HK-2 (cell line): ENCODE results near the gene RNF133.

Source experiments
- DNase-seq: peaks from one replicate; pipeline ENCODE4 v3.0.0-alpha.2; 2018; ENCODE audit not compliant: unreplicated experiment

Gene RNF133

DNA sequence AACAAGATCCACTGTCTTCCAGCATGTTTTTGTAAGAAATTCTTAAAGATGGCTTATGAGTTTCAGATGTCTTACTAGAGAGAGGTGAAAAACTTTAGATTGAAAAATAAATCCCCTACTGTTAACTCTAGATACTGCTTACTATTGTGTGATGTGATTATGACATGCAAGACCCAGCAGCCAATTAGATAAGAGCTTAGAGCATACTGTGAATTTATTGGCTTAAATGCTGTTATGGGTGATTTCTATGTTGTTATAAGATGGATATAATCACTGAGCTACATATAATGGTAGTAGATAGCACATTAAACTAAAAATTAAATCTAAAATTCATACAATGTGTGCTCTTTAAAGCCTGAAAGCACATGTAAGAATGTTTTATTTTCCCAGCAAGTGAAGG lies at the start of gene RNF133:
Gene RNF133, minus strand, starts transcription at position 101 of the 400 bp plus-strand sequence. CDS start 199 bp downstream, outside the sequence.
- no peak for DNase-seq

- DNase-seq: no peak
These were observed 49.3 kb upstream of the RNF133 start for GRCh38 chr7:122748195-122748594.

DNA sequence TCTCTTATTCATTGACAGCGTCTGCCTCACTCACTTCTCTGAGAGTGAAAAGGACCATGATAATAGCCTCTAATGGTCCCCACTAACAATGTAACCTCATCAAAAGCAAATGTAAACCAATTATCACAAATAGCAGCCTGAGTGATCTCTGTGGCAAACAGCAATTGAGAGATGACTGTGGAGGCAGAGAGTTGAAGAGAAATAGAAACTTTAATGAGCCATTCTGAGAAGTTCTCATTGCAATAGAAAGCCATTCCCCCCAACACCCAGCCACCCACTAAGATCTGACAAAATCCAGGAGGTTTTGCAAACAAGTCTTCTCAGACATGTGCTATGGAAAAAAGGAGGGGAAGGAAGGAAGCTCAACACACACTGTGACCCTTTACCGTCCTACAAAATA lies 48.0 kb upstream of the RNF133 start:
- DNase-seq: no peak

DNA sequence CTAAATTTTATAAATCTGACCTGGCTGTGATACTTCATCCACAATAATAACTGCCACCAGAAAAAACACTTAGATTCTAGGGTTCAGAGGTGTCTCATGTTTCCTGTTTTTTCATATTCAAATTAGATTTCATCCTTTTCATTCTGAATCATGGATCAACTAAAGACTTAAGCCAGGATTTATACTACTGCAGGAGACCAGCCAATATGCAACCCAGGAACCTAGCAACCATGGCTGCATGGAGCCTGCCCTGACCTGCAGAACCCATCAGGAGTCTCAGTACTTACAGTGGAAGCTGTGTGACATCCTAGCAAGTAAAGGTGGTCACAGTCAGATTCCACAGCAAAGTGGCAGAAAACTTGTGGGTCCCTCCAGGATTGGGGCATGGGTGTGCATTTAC lies 44.3 kb upstream of the RNF133 start:
- DNase-seq: no peak

DNA sequence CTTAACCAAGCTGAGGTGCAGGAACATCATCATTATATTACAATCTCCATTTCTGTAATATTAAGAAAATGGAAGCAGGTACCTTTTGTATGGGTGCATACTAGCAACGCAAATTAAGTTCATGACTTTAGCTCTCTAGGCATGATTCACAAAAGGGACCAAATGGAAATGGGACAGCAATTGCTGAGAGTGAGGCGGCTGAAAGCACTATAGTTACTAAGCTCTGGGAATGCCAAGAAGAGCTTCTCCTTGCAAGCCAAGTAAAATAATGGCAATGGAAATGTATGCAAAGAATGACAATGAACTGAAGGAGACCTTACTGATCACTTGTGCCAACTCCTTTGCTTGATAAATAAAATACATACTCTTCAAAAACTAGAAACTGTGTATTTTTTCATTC lies 40.0 kb upstream of the RNF133 start:
- no peak for DNase-seq

DNA sequence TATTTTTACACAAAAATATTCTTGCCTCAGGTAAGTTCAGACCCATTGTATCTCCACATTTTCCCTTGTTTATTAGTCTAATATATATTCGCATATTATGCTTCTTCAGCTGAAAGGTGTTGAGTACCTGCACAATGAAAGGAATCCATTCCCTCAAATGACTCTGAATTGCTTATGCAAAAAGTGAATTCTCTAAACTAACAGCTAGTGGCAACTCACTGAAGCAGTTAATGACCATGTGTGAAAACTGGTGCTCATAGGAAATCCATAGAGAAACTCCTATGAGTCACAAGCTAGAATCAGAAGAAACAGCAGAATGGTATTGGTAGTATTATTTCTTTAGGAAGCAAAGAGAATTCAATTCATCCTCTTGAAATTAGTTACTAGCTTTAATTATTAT lies 37.3 kb upstream of the RNF133 start:
- DNase-seq: no peak

GRCh38 chr7:122727759-122728158 lies 28.8 kb upstream of the RNF133 start:
- no peak for DNase-seq

DNA sequence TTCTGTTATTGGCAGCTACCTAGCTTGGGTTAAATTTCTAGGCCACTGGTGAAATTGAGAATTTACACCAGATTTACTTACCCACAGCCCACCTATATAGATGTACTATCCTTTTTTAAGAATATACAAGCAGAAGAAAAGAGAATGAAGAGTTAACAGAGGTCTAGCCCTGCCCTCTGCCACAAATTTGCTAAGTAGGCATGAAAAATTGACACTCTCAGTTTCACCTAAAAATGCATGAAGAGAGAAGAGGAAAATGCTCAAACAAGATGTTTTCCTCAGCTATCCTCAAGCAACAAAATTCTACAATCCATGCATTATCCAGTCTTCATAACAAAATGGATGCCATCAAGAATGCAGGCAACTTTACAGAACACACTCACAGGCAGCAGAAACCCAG lies 28.4 kb upstream of the RNF133 start:
- no peak for DNase-seq

DNA sequence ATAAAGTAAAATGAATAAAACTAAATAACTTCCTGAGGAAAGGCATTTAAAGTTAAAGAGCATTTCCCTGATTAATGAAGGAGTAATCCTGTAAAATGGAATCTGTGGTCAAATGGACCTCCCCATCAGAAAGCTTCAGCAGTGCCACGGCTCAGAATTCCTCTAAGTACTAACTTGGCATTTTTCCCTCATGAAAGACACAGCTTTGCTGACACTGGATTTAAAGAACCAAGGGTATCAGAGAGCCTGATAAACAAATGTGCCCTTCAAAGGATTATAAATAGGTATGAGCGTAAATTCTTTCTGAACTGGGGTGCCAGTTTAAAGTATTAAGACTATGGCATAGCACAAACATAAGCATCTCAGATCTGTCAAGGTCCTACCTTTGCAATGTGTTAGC lies 28.0 kb upstream of the RNF133 start:
- no peak for DNase-seq

- DNase-seq: no peak
These were observed 25.4 kb upstream of the RNF133 start for GRCh38 chr7:122724366-122724765.

DNA sequence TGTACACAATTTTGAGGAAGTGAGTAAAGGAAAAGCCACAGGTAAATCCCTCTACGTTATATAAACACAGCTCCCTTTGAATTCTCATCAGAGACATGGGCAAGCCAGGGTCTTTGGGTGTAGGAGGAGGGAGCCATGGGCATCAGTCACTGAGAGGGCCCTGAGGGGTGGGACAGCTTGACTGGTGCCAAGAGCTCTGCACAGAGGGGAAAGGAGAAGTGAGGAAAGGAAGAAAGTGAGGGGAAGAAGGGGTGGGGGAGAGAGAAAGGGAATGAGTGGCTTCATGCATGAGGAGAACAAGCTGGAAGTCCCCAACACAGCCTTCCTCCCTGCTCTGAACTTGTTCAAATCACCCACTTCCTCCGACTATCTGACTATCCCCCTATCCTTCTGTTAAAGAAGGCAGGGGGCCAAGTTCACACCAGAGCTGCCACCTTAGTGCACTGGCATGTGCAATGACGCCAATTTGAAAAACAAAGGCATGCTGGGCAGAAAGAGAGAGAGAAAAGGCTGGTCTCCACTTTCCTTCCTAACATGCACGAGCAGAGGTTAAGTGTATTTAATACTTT lies 20.2 kb upstream of the RNF133 start:
- no peak for DNase-seq

DNA sequence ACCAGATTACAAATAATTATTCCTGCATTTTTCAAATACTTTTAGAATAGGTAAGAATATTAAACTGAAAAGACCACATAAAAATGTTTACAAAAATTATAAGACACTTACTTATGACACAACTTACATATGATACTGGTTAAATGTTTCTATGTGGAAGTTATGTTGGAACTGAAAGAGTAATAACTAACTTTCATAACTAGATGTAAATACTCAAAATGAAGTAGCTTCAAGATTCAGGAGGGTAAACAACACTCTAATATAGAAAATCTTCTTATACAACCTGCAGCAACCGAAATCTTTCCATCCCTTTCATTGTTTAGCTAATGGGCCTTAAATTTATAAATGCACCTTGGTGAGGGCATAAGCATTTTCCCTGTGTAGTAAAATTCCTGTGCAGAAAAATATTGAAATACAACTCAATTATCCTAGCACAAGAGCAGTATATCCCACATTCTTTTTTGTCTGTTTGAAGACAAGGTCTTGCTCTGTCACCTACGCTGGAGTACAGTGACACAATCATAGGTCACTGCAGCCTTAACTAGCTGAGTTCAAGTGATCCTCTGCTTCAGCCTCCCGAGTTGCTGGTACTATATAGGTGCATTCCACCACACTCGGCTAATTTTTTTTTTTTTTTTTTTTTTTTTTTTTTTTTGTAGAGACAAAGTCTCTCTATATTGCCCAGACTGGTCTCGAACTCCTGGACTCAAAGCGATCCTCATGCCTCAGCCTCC lies 18.6 kb upstream of the RNF133 start:
- DNase-seq: no peak

- no peak for DNase-seq
These were observed 16.3 kb upstream of the RNF133 start for GRCh38 chr7:122715183-122715582.

DNA sequence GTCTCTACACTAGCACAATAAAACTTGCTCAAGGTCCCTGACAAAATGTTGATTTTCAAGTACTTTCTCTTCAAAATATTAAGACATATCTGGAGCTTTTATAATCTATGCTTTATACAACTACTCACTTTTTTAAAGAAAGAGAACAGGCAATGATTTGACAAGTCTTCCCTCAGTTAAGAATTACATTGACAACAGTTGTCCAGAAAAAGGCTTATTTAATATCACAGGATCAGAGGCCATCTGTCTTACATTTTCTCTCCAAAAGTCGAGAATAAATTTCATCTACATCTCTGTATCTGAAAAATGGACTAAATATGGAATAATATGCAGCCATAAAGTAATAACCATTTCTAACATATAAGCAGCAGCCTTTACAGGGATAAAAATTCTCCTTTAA lies 12.0 kb upstream of the RNF133 start:
- no peak for DNase-seq

DNA sequence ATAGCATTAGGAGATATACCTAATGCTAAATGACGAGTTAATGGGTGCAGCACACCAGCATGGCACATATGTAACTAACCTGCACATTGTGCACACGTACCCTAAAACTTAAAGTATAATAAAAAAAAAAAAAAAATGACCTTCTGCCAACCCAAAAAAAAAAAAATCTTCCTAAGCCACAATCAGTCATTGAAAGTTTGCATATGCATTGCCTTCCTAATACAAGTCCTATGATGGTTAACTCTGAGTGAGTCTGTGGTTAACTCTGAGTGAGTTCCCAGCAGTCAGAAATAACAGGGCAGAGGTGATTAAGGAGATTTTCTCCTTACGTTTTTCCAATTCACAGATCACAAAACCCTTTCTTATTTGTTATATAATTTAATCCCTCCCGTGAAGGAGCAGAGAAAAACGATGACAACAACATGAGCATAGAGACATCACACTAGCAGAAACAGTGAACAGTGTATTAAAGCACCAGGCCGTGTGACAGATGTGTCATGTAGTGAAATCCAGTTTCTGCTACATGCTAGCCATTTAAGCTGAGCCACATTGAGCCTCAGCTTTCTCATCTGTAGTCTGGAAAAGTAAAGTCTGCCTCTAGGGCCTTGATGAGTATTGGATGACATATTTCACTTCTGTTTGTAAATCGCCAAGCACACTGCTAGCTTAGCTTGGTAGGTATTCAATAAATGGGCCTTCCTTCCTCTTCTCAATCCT lies 11.2 kb upstream of the RNF133 start:
- DNase-seq: no peak

DNA sequence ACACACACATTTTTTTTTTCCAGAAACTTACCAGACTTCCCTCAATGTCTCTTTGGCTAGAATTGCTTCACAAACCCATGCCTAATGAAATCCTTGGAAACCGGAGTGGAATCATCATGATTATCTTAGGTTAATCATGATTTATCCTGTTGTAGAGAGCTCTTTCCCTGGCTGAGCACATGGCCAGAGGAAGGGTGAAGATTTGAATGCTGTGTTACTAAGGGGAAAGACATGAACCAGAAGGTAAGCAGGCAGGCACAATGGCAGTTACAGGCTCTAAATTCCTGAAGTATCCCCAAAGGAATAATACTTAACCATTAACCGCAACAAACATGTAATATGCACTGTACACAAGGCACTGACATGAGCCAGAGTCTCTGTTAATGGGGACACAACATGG lies 7.9 kb upstream of the RNF133 start:
- no peak for DNase-seq

- no peak for DNase-seq
These were observed 4.1 kb upstream of the RNF133 start, which contains the start of gene RNF148 for GRCh38 chr7:122702872-122703510. Gene RNF148, minus strand, starts transcription at chr7:122702922. Its CDS starts 172 bp downstream, at chr7:122702750.

DNA sequence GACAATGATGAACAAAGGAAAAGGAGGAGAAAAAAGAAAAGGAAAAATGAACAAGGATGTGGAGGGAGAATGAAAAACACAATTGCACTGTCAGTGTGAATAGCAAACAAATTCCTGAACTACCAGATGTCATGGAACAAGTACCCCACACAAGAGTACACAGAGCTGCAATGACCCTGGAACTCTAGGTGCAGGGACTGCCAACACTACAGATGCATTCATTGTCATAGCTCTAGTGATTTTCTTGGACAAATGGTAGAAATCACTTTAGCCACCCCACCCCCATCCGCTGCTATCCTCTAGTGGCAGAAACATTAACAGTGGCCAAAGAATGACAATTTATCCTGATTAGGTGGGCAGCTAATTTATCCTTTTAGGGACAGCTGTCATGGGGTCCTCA lies 3.1 kb downstream of the RNF133 start:
- DNase-seq: no peak

DNA sequence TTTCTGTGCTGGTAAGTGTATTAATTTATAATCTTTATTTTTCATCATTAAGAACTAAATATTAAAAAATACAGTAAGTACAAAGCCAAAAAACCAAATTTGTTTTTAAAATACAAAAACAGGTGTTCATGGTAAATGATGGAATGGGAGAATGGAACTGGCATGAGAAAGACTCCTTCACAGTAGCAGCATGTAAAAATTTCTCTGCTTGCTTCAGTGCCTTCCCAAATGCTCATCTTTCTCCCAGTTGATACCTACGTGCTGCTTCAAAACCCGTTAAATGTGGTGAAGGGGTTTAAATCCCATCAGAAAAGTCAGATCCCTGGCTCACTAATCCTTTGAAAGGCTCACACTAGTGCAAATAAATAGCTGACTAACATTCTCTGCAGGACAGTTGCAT lies 4.2 kb downstream of the RNF133 start:
- DNase-seq: no peak

GRCh38 chr7:122692769-122693309 lies 6.1 kb downstream of the RNF133 start:
- DNase-seq: no peak

GRCh38 chr7:122691569-122692235 lies 7.2 kb downstream of the RNF133 start:
- no peak for DNase-seq
